ENCODE measurements around the gene SMYD3.
"Not testable (repeated sequence)": the region's sequence is repeated elsewhere in the genome, so short reads cannot be mapped to it uniquely, and the experiment has no call there.

SMYD3 gene

GRCh38 chr1:245715970-245716369 is 791.1 kb downstream of the SMYD3 start:
- H3K27ac ChIP-seq = no peak overlapping the region
- TF ChIP-seq ZFX (IDR thresholded peaks at IDR 0.05) = no peak
- TF ChIP-seq, protein P1, sequence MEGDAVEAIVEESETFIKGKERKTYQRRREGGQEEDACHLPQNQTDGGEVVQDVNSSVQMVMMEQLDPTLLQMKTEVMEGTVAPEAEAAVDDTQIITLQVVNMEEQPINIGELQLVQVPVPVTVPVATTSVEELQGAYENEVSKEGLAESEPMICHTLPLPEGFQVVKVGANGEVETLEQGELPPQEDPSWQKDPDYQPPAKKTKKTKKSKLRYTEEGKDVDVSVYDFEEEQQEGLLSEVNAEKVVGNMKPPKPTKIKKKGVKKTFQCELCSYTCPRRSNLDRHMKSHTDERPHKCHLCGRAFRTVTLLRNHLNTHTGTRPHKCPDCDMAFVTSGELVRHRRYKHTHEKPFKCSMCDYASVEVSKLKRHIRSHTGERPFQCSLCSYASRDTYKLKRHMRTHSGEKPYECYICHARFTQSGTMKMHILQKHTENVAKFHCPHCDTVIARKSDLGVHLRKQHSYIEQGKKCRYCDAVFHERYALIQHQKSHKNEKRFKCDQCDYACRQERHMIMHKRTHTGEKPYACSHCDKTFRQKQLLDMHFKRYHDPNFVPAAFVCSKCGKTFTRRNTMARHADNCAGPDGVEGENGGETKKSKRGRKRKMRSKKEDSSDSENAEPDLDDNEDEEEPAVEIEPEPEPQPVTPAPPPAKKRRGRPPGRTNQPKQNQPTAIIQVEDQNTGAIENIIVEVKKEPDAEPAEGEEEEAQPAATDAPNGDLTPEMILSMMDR (conservative IDR thresholded peaks at IDR 0.05) = no peak

DNA sequence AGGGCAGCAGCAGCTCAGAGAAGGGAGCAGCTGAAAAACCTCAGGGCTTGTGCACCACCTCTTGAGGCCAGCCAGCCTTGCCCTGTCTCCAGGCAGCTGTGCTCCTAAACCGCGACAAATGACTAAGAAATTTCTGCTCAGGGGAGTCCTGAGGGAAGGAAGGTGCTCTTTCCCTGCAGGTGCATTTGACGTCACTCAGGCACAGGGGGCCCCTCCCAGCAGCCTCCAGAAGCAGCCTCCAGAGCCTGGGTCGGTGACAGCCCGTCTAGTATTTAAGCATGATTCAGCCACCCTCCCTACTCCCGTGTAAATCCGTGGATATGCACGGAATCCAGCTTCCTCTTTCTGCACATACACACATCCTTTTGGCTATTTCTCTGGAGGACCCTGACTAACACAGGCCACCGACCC is 791.8 kb downstream of the SMYD3 start:
- H3K27ac ChIP-seq = no peak overlapping the region
- TF ChIP-seq ZFX (IDR thresholded peaks at IDR 0.05) = no peak
- TF ChIP-seq, protein P1 (conservative IDR thresholded peaks at IDR 0.05) = no peak

DNA sequence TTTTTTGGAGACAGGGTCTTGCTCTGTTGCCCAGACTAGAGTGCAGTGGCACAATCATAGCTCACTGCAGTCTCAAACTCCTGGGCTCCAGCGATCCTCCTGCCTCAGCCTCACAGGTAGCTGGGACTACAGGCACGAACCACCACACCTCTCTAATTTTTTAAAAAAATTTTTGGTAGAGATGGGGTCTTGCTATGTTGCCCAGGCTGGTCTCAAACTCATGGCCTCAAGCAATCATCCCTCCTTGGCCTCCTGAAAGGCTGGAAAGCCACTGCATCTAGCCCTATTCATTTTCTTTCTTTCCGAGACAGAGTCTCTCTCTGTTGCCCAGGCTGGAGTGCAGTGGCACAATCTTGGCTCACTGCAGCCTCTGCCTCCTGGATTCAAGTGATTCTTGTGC is 793.1 kb downstream of the SMYD3 start:
- not testable (repeated sequence) for H3K27ac ChIP-seq

GRCh38 chr1:245710961-245711903 is 795.8 kb downstream of the SMYD3 start:
- TF ChIP-seq, protein P1 (conservative IDR thresholded peaks at IDR 0.05) = no peak
- TF ChIP-seq ZFX (IDR thresholded peaks at IDR 0.05) = no peak
- no peak overlapping the region for H3K27ac ChIP-seq

DNA sequence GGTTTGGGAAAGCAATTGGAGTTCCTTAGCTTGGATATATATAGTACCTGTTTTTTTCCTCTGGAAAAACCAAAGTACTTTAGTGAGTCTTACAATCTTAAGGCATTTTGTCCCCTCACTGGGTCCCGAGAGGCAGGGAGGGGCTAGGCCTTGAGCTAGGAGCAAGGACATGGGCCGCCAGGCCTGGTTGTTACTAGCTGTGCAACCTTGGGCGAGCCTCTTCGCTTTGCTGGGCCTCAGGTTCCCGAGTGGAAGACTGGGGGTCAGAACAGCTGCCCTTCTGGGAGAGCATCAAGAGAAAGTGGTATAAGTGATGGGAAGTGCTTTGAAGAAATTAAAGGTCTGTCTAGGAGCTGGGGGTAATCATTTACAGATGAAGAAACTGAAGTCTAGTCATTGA is 799.1 kb downstream of the SMYD3 start:
- no peak overlapping the region for H3K27ac ChIP-seq
- TF ChIP-seq ZFX (IDR thresholded peaks at IDR 0.05) = no peak

- no peak overlapping the region for H3K27ac ChIP-seq
Observed at GRCh38 chr1:245704765-245705164, 802.3 kb downstream of the SMYD3 start.

DNA sequence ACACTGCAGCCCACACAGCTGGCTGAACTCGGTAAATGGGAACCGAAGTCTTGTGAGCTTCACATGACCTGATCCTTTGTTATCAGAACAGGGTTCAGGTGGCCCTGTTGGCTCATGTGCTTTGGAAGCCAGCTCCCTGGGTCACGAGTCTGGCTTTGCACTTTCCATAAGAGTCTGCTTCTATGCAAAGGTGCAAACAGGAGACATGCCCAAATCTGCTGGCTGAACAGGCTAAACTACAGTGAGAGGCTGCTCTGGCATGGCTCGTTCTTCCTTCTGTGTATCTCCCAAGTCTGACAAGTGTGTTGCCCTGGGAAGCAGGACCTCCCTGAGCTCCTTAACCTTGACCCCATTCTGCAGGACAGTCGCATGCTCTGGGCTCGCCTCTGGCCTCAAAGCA is 802.7 kb downstream of the SMYD3 start:
- no peak overlapping the region for H3K27ac ChIP-seq
- TF ChIP-seq, protein P1 (conservative IDR thresholded peaks at IDR 0.05) = no peak
- no peak for TF ChIP-seq ZFX (IDR thresholded peaks at IDR 0.05)

More at GRCh38 chr1:245704765-245705164, 802.3 kb downstream of the SMYD3 start:
- TF ChIP-seq ZFX (IDR thresholded peaks at IDR 0.05) = no peak
- TF ChIP-seq, protein P1 (conservative IDR thresholded peaks at IDR 0.05) = no peak

DNA sequence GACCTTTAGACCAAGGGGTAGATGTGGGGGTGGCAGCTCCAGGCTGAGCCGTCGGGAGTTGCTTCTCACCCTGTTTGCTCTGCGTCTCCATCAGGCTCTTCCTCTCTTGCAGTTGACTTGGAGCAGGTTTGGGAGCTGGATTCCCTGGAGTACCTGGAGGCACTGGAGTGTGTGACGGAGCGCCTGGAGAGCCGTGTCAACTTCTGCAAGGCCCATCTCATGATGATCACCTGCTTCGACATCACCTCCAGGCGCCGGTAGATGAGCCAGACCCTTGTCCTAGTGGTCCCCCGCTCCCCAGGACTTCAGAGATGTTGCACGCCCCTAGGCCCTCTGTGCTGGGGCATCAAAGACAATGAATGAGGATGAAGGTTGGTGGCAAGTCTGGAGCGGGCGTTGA is 804.7 kb downstream of the SMYD3 start:
- H3K27ac ChIP-seq = no peak overlapping the region
- TF ChIP-seq ZFX (IDR thresholded peaks at IDR 0.05) = no peak

- TF ChIP-seq ZFX (IDR thresholded peaks at IDR 0.05) = no peak
- TF ChIP-seq, protein P1 (conservative IDR thresholded peaks at IDR 0.05) = no peak
- no peak overlapping the region for H3K27ac ChIP-seq
Observed at GRCh38 chr1:245701631-245702030, 805.4 kb downstream of the SMYD3 start.

All from C4-2B (cell line).